ENCODE measurements around the gene ATP6V0A1.

The ATP6V0A1 gene

GRCh38 chr17:42513686-42514085 lies 55.0 kb downstream of the ATP6V0A1 start:
- Histone ChIP-seq H3K9me3 (no peaks in the 10 kb centered on the region), H3K36me3 (peaks cover 3 to 51% (median 37%) of the 10 kb centered on the region in 3 donors), H3K27ac (peak overlapping the region; percentile 92), H3K27me3 (no peaks in the 10 kb centered on the region), H3K4me1 (peaks cover under 1 to 72% (median 59%) of the 10 kb centered on the region in 4 donors), H3K4me3 (no peak overlapping the region)
- intact Hi-C loops (cut with DNase I; ENCODE audit: low total_unique reads) = loop anchor here (5.0 kb wide), 1 partner anchor 86 kb away; no protein-coding TSS in a partner anchor
- DNase-seq = no peak
- no peak for TF ChIP-seq CTCF (IDR thresholded peaks at IDR 0.05)

GRCh38 chr17:42514279-42514678 lies 55.6 kb downstream of the ATP6V0A1 start:
- no peak for DNase-seq
- H3K4me3 ChIP-seq = no peak overlapping the region
- TF ChIP-seq CTCF (IDR thresholded peaks at IDR 0.05) = no peak
- H3K4me1 ChIP-seq = peaks cover 6 to 78% (median 62%) of the 10 kb centered on the region in 4 donors
- H3K27me3 ChIP-seq = no peaks in the 10 kb centered on the region
- peak overlapping the region; percentile 92 for H3K27ac ChIP-seq
- intact Hi-C loops (cut with DNase I; ENCODE audit: low total_unique reads) = loop anchor here (5.0 kb wide), 1 partner anchor 87 kb away; no protein-coding TSS in a partner anchor
- H3K36me3 ChIP-seq = peaks cover 0 to 45% (median 31%) of the 10 kb centered on the region in 3 donors
- H3K9me3 ChIP-seq = no peaks in the 10 kb centered on the region

DNA sequence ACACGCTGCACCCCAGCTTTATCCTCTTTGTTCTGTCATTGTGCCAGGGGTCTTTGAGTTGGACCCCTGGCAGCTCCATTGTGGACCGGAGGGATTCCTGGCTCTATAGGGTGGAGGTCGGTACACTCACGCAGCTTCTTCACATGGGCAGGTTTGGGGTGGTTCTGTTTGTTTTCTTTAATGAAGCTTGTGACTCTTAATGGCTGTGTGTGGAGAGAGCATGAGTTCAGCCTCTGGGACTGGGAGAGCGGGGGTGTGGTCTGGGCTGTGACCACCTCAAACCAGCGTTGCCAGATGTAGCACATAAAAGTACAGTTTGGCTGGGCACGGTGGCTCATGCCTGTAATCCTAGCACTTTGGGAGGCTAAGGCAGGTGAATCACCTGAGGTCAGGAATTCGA lies 56.2 kb downstream of the ATP6V0A1 start:
- H3K27me3 ChIP-seq = no peaks in the 10 kb centered on the region
- H3K4me1 ChIP-seq = peaks cover 9 to 78% (median 63%) of the 10 kb centered on the region in 4 donors
- H3K27ac ChIP-seq = peak overlapping the region; percentile 92
- intact Hi-C loops (cut with DNase I; ENCODE audit: low total_unique reads) = loop anchor here (5.0 kb wide), 3 partner anchors 88 to 193 kb away; no protein-coding TSS in a partner anchor
- DNase-seq = no peak
- H3K9me3 ChIP-seq = no peaks in the 10 kb centered on the region
- no peak for TF ChIP-seq CTCF (IDR thresholded peaks at IDR 0.05)
- peaks cover 0 to 39% (median 25%) of the 10 kb centered on the region in 3 donors for H3K36me3 ChIP-seq
- no peak overlapping the region for H3K4me3 ChIP-seq

DNA sequence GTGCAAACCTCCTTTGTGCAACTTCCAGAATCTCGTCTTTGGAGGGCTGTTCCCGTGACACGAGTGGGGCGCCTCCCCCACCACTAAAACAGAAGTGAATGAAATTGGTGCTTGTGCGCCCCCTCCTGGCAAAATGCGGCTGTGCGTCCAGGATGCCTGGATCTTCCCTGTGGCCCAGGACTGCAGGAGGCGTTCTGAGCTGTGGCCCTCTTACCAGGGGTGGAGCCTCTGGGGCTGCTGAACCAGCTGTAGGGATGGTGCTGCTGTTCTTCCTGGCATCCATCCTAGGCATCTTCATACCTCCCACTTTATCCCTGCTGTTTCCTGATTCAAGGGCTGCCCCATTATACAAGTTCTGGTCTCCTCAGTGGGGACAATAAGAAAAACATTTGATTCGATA lies 58.8 kb downstream of the ATP6V0A1 start:
- intact Hi-C loops (cut with DNase I; ENCODE audit: low total_unique reads) = loop anchor here (5.0 kb wide), 2 partner anchors 110 to 195 kb away; no protein-coding TSS in a partner anchor
- Histone ChIP-seq H3K4me1 (peaks cover 11 to 90% (median 77%) of the 10 kb centered on the region in 4 donors), H3K4me3 (no peak overlapping the region), H3K9me3 (no peaks in the 10 kb centered on the region), H3K36me3 (peaks cover 0 to 34% (median 16%) of the 10 kb centered on the region in 3 donors), H3K27ac (peak overlapping the region; percentile 92), H3K27me3 (no peaks in the 10 kb centered on the region)
- TF ChIP-seq CTCF (IDR thresholded peaks at IDR 0.05) = peak; percentile 92 to 95
- peak; percentile 91 to 97 for DNase-seq

GRCh38 chr17:42518046-42518754 lies 59.5 kb downstream of the ATP6V0A1 start:
- peaks cover 18 to 90% (median 77%) of the 10 kb centered on the region in 4 donors for H3K4me1 ChIP-seq
- H3K36me3 ChIP-seq = peaks cover 0 to 34% (median 16%) of the 10 kb centered on the region in 3 donors
- peak overlapping the region; percentile 92 for H3K27ac ChIP-seq
- TF ChIP-seq CTCF (IDR thresholded peaks at IDR 0.05) = no peak
- no peaks in the 10 kb centered on the region for H3K9me3 ChIP-seq
- H3K27me3 ChIP-seq = no peaks in the 10 kb centered on the region
- DNase-seq = peak; percentile 94 to 95
- no peak overlapping the region for H3K4me3 ChIP-seq
- intact Hi-C loops (cut with DNase I; ENCODE audit: low total_unique reads) = loop anchor here (5.0 kb wide), 2 partner anchors 111 to 196 kb away; no protein-coding TSS in a partner anchor

Measured in tibial artery (tissue), 4 donors.